ENCODE data around the gene COLEC12.

GRCh38 chr18:429030-429429 is 71.5 kb downstream of the COLEC12 start:
- TF ChIP-seq CTCF (IDR thresholded peaks at IDR 0.05) = no peak
- TF ChIP-seq POLR2A (IDR thresholded peaks at IDR 0.05) = no peak

All from testis (tissue), 2 donors.